Fibroblast of the conjunctiva (primary cell): ENCODE measurements around the gene CD244.

Source experiments
- DNase-seq: peaks from one replicate; pipeline ENCODE4 v3.0.0-alpha.2; 2010; ENCODE audit warnings: low read depth

Gene CD244

DNA sequence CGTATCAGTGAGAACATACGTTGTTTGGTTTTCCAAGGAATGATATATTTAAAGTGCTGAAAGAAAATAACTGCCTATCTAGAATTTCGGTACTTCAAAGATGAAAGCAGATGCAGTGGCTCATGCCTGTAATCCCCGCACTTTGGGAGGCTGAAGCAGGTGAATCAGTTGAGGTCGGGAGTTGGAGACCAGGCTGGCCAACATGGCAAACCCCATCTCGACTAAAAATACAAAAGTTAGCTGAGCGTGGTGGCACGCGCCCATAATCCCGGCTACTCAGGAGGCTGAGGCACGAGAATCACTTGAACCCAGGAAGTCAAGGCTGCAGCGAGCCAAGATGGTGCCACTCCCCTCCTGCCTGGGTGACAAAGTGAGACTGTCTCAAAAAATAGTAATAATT is 16.4 kb downstream of the CD244 start:
- no peak for DNase-seq

DNA sequence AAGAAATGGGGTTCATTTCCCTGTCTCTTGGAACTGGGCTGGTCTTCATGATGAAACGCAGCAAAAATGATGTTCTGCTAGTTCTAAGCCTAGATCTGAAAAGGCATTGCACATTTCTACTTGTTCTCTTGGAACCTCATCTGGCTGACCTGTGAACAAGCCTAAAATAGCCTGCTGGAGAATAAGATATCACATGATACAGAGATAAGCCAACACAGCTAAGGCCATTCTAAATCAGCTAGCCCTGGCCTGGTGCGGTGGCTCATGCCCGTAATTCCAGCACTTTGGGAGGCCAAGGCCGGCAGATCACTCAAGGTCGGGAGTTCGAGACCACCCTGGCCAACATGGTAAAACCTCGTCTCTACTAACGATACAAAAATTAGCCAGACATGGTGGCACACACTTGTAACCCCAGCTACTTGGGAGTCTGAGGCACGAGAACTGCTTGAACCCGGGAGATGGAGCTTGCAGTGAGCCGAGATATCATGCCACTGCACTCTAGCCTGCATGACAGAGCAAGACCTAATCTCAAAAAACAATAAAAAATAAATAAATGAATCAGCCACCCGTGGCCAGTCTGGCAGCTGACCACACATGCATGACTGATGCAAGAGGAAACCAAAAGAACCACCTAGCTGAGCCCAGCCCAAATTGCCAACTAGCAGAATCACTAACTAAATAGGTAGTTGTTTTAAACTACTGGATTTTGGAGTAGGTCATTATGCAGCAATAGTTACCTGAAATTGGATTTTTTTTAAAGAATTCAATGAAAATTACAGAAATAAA is 18.0 kb downstream of the CD244 start:
- no peak for DNase-seq

DNA sequence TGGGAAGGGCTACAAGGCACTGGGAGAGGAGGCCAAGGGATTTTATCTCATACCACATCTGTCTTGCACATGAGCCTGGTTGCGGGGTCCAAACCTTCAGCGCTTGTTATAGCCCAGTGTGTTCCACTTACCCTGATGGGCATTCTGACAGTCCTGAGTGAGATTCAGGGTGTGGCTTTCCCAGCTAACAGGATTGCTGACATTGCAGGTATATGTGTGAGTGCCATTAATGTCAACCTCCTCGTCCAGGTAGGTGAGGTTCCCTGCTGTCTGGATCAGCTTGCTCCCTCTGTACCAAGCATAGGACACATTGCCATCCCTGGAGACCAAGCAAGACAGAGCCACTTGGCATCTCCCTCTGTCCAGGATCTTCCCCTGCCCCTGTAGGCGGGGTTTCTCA is 21.6 kb downstream of the CD244 start:
- DNase-seq, result no peak

DNA sequence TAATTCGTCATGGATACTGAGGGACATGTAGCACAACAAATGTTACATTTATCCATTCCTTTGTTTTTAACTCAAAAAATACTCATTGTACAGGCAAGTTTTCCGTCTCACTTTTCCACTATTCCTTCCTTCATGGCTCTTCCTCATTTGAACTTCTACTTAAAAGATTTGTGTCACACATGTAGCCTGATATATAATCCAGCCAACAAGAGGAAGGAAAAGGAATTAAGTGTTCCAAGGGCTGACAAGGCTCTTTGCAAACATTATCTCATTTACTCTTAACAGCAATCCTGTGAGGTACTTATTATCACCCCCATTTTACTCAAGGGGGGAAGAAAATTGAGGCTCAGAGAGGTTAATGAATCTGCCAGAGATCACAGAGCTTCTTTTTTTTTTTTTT is 22.9 kb downstream of the CD244 start:
- DNase-seq, result no peak

DNA sequence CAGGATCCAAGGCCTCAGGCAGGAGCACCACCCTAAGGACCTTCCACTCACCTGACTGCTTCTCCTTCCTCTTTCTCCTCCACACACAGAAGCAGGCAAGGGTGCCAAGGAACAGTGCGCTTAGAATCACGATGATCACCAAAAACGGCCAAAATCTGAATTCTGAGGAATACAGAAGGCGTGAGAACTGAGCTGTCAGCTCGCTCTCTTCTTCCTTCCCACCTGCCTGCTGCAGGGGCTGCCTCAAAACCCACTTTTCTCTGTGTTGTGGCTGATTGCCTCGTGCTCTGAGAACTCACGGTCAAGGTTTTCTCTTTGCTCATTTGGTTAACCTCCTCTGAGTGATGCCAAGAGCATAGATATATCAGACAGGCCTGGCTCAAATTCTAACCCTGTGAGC is 23.8 kb downstream of the CD244 start:
- DNase-seq, result no peak

DNA sequence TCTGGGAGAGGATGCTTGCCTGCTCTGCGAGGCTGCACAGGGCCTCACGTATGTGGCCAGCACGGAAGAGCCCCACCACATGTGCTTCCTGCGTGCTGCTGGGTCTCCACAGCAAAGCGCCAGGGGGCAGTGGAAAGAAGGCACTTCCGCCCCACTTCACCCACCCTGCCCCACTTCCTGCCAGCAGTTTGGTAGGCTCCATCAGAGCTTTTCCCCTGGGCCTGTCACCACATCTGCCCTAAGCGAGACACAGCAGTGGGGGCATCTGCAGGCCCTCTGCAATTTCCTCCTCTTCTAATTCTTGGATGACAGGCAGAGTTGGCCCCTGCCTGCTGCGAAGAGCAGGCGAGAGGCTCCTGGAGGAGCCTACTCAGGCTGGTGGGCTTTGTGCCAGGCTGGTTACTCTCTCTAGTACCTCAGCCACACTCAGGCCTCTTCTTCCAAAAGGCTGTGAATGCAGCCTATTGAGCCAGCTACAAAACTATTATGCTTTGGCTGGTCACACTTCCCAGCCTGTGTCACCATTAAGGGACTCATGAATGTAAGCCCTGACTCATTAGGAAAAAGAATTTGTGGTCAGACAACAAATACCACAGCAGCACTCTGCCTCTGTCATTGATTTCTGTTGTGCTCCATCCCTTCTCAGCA is 25.0 kb downstream of the CD244 start:
- DNase-seq, result no peak

- DNase-seq, result no peak
These were observed 25.6 kb downstream of the CD244 start for GRCh38 chr1:160836981-160837557.

DNA sequence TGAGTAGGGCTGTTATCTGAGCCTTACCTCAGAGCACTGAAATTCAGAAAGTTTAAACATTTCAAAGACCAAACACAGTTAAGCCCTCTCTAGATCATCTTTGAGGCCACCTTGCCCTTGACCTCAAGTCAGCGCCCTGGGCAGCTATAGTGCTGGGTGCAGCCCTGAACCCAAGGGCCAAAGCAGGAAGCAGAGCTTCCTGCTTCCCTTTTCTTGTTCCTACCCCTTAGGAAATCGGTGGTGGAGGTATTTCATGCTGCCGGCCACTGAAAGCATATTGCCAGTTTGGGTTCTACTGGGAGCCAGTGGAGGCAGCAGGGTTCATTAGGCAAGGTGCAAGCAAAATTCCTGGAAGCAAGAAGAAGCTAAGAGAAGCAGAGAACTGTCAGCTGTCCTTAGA is 26.1 kb downstream of the CD244 start:
- DNase-seq, result no peak

- no peak for DNase-seq
These were observed 26.9 kb downstream of the CD244 start for GRCh38 chr1:160835751-160836150.

- peak; percentile 8 for DNase-seq
These were observed 27.6 kb downstream of the CD244 start for GRCh38 chr1:160834945-160835565.

DNA sequence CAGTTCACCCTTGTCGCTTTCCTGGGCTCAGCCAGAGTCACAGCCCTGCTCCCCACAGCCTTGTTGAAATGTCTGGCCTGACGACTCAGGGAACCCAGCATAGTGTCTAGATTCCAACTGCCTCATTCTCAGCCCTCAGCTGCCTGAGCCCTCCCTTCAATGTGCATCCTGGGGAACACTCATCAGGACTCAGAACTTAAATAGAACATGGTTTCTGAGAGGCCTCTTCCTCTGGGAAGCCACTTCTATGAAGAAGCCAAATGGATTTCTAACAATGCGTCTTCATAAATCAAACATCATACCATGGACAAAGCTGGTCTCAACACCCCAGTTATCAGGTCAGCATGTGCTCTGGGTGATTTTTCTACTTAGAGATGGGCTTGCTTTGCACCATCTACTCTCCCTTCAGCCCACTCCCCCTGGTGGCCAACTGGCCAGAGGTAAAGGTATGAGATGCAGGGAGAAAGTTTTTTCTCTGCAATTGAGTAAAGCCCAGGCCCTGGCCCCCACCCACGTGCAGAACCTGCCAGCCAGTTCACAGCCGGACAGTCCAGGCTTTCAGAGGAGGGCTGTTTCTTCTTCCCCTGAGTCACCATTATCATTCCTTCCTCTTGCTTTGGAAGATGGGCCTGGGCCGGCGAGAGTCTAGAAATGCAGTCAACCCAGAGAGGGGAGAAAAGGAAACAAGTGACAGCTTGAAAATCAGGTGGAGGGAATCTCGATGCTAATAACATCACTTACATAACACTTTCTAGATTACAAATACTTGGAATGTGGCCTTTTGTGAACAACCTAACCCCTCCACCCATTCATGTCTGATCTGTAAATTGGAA is 32.1 kb downstream of the CD244 start:
- DNase-seq, result peak; percentile 1

- no peak for DNase-seq
These were observed 32.9 kb downstream of the CD244 start for GRCh38 chr1:160829766-160830165.

DNA sequence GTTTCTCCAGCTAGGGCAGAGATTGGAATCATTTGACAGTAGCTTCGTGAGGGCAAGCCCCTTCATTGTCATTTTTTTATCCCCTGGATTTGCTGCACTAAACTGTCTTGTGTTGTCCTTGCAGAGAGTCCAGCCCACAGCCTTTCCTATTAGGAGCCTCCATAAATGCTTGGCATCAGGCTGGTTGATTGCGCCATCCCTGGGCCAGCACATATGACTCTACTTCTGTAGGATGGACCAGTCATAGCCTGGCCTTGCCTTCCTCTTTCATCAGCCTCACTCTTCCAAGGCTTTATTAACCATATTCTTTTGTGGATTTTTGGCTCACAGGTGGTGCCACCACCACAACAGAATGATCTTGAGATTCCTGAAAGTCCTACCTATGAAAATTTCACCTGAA is 35.3 kb downstream of the CD244 start:
- DNase-seq, result peak; percentile 26

GRCh38 chr1:160826546-160826945 is 36.1 kb downstream of the CD244 start:
- no peak for DNase-seq

DNA sequence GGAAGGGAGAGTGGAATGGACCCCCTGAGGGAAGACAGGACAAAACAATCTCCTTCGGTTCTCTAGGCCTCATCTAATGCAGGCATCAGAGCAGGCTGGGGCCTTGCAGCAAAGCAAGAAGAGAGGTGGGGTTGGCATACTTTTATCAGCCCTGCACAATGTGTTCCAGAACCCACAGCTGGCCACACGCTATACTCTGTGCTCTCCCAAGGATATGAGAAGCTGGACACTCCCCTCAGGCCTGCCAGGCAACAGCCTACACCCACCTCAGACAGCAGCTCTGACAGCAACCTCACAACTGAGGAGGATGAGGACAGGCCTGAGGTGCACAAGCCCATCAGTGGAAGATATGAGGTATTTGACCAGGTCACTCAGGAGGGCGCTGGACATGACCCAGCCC is 39.4 kb downstream of the CD244 start:
- no peak for DNase-seq

GRCh38 chr1:160821627-160822026 is 41.1 kb downstream of the CD244 start:
- DNase-seq, result no peak

DNA sequence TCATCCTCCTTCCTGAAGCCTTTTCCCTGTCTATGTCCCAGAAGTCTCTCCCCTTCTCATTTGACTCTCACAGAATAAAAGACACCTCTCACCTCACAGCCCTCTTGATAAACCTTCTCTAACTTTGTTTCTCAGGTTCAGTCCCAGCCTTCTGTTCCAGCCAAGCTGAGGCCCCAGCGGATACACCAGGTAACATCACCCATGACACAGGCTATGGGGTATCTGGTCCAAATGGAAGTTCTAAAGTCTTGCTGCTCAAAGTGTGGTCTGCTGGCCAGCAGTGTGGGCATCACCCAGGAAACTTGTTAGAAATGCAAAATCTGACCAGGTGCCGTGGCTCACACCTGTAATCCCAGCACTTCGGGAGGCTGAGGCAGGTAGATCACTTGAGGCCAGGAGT is 43.5 kb downstream of the CD244 start:
- no peak for DNase-seq

DNA sequence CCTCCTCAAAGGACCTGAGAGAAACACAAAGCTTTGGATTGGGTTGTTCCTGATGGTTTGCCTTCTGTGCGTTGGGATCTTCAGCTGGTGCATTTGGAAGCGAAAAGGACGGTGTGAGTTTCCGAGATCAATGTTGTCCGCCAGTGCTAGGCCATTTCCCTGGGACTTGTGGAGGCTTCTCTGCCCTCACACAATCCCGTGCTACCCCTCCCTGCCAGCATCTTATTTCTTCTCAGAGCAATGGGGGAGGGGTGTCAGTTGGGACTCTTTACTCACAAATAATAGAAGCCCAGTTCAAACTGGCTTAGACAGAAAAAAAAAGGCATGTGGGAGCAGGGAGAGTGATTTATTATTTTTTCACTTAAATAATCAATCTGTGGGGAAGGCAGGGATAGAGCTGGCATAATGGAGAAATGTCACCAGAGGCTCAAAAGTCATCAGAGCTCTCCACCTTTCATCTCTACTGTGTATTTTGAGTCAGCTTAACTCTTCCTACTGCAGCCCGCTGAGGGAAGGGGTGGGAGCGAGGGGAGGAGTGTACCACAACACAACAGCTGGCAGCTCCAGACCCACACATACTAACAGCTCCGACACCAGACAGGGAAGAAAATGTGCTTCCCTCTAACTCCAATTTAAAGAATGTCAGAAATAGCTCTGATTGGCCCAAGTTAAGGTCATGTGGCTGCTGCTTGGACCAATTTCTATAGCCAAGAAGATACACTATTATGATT is 44.3 kb downstream of the CD244 start:
- no peak for DNase-seq

- DNase-seq, result no peak
These were observed 47.8 kb downstream of the CD244 start for GRCh38 chr1:160814856-160815255.

- DNase-seq, result no peak
These were observed 48.4 kb downstream of the CD244 start for GRCh38 chr1:160814316-160814715.

- DNase-seq, result no peak
These were observed 49.5 kb downstream of the CD244 start for GRCh38 chr1:160813215-160813614.
